GM21825 (cell line): ENCODE measurements around the gene LHX4.
"Not testable (repeated sequence)": the region's sequence is repeated elsewhere in the genome, so short reads cannot be mapped to it uniquely, and the experiment has no call there.

ENCODE experiments used
- ATAC-seq: cut with Tn5 transposase; IDR thresholded peaks from one replicate; pipeline ENCODE4 v1.9.1; 2021; ENCODE audit warnings: mild to moderate bottlenecking, moderate library complexity; ENCODE audit not compliant: unreplicated experiment

LHX4 gene

GRCh38 chr1:180196436-180197003, 33.5 kb upstream of the LHX4 start:
- ATAC-seq: no peak

GRCh38 chr1:180197231-180197630, 32.8 kb upstream of the LHX4 start:
- no peak for ATAC-seq

GRCh38 chr1:180198196-180198595, 31.9 kb upstream of the LHX4 start:
- ATAC-seq: no peak

GRCh38 chr1:180198611-180199010, 31.5 kb upstream of the LHX4 start:
- ATAC-seq: no peak

- ATAC-seq: no peak
These were observed 31.0 kb upstream of the LHX4 start for GRCh38 chr1:180199018-180199417.

GRCh38 chr1:180201451-180202200, 28.4 kb upstream of the LHX4 start:
- no peak for ATAC-seq

- not testable (repeated sequence) for ATAC-seq
These were observed 27.5 kb upstream of the LHX4 start for GRCh38 chr1:180202588-180202987.

- ATAC-seq: no peak
These were observed 25.8 kb upstream of the LHX4 start for GRCh38 chr1:180204231-180204630.

GRCh38 chr1:180206581-180206980, 23.5 kb upstream of the LHX4 start:
- no peak for ATAC-seq

GRCh38 chr1:180208264-180208663, 21.8 kb upstream of the LHX4 start:
- no peak for ATAC-seq

GRCh38 chr1:180210008-180210620, 19.9 kb upstream of the LHX4 start:
- ATAC-seq: no peak

GRCh38 chr1:180211156-180211859, 18.8 kb upstream of the LHX4 start:
- ATAC-seq: no peak

- ATAC-seq: no peak
These were observed 18.2 kb upstream of the LHX4 start for GRCh38 chr1:180211860-180212229.

- ATAC-seq: no peak
These were observed 16.5 kb upstream of the LHX4 start for GRCh38 chr1:180213401-180214170.

- ATAC-seq: no peak
These were observed 14.0 kb upstream of the LHX4 start for GRCh38 chr1:180215856-180216625.

GRCh38 chr1:180217006-180217405, 13.1 kb upstream of the LHX4 start:
- no peak for ATAC-seq

GRCh38 chr1:180218806-180219765, 11.0 kb upstream of the LHX4 start:
- ATAC-seq: no peak

GRCh38 chr1:180219776-180220175, 10.3 kb upstream of the LHX4 start:
- ATAC-seq: no peak

GRCh38 chr1:180221462-180221861, 8.6 kb upstream of the LHX4 start:
- no peak for ATAC-seq
